ENCODE results near the gene MYADML2. TPM values are rescaled to one million over a fixed set of nuclear protein-coding genes. Genes with fewer than 3 reads are reported as not detected.

MYADML2 gene
- total RNA-seq, 1 experiment from 2014 or later: 0.46 TPM

DNA sequence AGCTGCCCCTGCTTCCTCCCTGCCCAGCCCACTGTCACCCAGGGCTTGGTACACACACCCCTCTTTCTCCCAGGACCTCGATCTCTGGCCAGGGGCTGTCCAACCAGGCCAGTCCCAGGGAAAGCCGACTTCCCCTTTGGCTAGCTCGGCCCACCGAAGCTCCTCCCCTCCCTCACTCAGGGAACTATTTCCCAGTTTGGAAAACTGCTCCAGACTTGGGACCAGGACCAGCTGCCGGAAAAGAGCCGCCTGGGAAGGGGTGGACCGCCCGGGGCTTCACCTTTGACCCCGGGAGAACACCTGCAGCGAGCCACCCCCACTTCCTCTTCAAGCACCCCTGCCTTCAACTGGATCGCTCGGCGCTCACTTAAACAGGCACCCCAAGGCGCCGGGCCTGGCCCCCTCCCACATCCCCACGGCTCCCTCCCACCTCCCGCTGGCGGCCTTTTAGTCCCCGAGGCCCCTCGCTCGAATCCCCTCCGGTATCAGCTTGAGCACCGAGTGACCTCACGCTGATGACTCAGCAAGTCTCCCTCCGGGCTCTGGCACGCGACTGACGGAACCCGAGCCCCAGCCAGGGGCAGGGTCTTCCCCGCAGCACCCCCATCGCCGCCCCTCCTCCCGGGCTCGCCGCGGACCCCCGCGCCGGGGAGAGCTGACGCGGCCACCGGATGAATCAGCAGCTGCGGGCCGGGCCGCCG is 20.4 kb downstream of the MYADML2 start:
- ChIA-PET CTCF (interaction anchor here (0.5 to 3.9 kb wide), 9 partner anchors 33 to 172 kb away, joined by 3 to 21 read pairs (median 7); partner anchors contain the start of genes CENPX, DCXR, LRRC45 and NOTUM), POLR2A (interaction anchor here (0.6 to 2.7 kb wide), 5 partner anchors 9 to 57 kb away, joined by 3 to 11 read pairs (median 4); partner anchors contain the start of gene SIRT7)
- Mint-ChIP-seq H3K9me3 (no peaks in the 10 kb centered on the region), H3K27me3 (ENCODE audit: low read depth) (peaks cover 3% of the 10 kb centered on the region; the same call in 1 of the 2 replicates), H3K4me3 (peak overlapping the region; percentile 75), H3K27ac (peak overlapping the region; percentile 89), H3K36me3 (peaks cover 6% of the 10 kb centered on the region), H3K4me1 (peaks cover 29% of the 10 kb centered on the region)
- DNase-seq (ENCODE audit: low spot score) (peak; percentile 65), ATAC-seq (peak; percentile 4; the same call in 1 of the 2 replicates)
- TF ChIP-seq ZNF423 (CRISPR knock-in tag; IDR thresholded peaks at IDR 0.05): peak; percentile 92
- TF ChIP-seq, protein P1, sequence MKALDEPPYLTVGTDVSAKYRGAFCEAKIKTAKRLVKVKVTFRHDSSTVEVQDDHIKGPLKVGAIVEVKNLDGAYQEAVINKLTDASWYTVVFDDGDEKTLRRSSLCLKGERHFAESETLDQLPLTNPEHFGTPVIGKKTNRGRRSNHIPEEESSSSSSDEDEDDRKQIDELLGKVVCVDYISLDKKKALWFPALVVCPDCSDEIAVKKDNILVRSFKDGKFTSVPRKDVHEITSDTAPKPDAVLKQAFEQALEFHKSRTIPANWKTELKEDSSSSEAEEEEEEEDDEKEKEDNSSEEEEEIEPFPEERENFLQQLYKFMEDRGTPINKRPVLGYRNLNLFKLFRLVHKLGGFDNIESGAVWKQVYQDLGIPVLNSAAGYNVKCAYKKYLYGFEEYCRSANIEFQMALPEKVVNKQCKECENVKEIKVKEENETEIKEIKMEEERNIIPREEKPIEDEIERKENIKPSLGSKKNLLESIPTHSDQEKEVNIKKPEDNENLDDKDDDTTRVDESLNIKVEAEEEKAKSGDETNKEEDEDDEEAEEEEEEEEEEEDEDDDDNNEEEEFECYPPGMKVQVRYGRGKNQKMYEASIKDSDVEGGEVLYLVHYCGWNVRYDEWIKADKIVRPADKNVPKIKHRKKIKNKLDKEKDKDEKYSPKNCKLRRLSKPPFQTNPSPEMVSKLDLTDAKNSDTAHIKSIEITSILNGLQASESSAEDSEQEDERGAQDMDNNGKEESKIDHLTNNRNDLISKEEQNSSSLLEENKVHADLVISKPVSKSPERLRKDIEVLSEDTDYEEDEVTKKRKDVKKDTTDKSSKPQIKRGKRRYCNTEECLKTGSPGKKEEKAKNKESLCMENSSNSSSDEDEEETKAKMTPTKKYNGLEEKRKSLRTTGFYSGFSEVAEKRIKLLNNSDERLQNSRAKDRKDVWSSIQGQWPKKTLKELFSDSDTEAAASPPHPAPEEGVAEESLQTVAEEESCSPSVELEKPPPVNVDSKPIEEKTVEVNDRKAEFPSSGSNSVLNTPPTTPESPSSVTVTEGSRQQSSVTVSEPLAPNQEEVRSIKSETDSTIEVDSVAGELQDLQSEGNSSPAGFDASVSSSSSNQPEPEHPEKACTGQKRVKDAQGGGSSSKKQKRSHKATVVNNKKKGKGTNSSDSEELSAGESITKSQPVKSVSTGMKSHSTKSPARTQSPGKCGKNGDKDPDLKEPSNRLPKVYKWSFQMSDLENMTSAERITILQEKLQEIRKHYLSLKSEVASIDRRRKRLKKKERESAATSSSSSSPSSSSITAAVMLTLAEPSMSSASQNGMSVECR (CRISPR knock-in tag; IDR thresholded peaks at IDR 0.05; ENCODE audit: borderline replicate concordance): peak; percentile 13; the same call in 1 of the 2 replicates
- no peak for TF ChIP-seq ZNF671 (CRISPR knock-in tag; IDR thresholded peaks at IDR 0.05)
- peak; percentile 26; the same call in 1 of the 2 replicates for TF ChIP-seq KAT7 (CRISPR knock-in tag; IDR thresholded peaks at IDR 0.05; ENCODE audit: borderline replicate concordance)
- TF ChIP-seq, protein P2, sequence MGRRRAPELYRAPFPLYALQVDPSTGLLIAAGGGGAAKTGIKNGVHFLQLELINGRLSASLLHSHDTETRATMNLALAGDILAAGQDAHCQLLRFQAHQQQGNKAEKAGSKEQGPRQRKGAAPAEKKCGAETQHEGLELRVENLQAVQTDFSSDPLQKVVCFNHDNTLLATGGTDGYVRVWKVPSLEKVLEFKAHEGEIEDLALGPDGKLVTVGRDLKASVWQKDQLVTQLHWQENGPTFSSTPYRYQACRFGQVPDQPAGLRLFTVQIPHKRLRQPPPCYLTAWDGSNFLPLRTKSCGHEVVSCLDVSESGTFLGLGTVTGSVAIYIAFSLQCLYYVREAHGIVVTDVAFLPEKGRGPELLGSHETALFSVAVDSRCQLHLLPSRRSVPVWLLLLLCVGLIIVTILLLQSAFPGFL (CRISPR knock-in tag; IDR thresholded peaks at IDR 0.05; ENCODE audit: borderline replicate concordance): no peak; the same call in 1 of the 2 replicates
- peak; percentile 31; the same call in 1 of the 2 replicates for TF ChIP-seq GABPB1 (CRISPR knock-in tag; IDR thresholded peaks at IDR 0.05)

DNA sequence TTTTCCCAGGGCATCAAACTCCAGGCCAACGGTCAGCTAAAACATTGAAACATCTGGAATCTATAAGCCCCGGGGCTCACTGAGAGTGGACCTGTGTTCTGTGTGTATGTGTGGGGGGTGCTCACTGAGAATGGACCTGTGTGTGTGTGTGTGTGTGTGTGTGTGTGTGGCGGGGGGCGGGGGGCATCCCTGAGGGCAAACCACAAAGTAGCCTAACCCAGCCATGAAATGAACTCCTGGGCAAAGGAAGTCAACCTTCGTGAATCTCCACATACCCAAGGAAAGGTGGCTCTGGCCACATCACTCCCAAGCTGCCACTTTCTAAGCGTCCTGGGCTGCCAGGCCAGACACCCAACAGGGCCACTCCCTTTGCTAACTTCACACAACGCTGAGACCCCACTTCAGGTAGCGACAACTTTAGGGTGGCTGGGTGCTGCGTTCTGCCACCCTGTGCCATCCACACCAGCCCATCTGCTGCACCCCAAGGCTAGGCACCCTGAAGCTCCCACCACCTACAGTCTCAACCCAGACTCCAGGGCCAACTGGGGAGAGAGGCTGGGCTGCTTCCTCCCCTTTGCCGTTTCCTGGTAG is 21.1 kb downstream of the MYADML2 start:
- peaks cover 29% of the 10 kb centered on the region for H3K4me1 Mint-ChIP-seq
- DNase-seq (ENCODE audit: low spot score): no peak
- ChIA-PET CTCF (interaction anchor here (0.5 to 3.9 kb wide), 9 partner anchors 18 to 112 kb away, joined by 3 to 21 read pairs (median 7); partner anchors contain the start of genes CENPX, DCXR, LRRC45 and RAC3), POLR2A (interaction anchor here (0.9 to 2.7 kb wide), 4 partner anchors 9 to 56 kb away, joined by 3 to 11 read pairs (median 6); partner anchors contain the start of gene SIRT7)
- peaks cover 3% of the 10 kb centered on the region; the same call in 1 of the 2 replicates for H3K27me3 Mint-ChIP-seq (ENCODE audit: low read depth)
- H3K4me3 Mint-ChIP-seq: peak overlapping the region; percentile 75
- peaks cover 10% of the 10 kb centered on the region for H3K36me3 Mint-ChIP-seq
- no peaks in the 10 kb centered on the region for H3K9me3 Mint-ChIP-seq
- H3K27ac Mint-ChIP-seq: peak overlapping the region; percentile 89
- ATAC-seq: no peak
- TF ChIP-seq, protein P3, sequence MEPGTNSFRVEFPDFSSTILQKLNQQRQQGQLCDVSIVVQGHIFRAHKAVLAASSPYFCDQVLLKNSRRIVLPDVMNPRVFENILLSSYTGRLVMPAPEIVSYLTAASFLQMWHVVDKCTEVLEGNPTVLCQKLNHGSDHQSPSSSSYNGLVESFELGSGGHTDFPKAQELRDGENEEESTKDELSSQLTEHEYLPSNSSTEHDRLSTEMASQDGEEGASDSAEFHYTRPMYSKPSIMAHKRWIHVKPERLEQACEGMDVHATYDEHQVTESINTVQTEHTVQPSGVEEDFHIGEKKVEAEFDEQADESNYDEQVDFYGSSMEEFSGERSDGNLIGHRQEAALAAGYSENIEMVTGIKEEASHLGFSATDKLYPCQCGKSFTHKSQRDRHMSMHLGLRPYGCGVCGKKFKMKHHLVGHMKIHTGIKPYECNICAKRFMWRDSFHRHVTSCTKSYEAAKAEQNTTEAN (CRISPR knock-in tag; IDR thresholded peaks at IDR 0.05): no peak
- TF ChIP-seq, protein P4, sequence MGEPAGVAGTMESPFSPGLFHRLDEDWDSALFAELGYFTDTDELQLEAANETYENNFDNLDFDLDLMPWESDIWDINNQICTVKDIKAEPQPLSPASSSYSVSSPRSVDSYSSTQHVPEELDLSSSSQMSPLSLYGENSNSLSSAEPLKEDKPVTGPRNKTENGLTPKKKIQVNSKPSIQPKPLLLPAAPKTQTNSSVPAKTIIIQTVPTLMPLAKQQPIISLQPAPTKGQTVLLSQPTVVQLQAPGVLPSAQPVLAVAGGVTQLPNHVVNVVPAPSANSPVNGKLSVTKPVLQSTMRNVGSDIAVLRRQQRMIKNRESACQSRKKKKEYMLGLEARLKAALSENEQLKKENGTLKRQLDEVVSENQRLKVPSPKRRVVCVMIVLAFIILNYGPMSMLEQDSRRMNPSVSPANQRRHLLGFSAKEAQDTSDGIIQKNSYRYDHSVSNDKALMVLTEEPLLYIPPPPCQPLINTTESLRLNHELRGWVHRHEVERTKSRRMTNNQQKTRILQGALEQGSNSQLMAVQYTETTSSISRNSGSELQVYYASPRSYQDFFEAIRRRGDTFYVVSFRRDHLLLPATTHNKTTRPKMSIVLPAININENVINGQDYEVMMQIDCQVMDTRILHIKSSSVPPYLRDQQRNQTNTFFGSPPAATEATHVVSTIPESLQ (CRISPR knock-in tag; IDR thresholded peaks at IDR 0.05): no peak
- no peak for TF ChIP-seq FOXP1 (CRISPR knock-in tag; IDR thresholded peaks at IDR 0.05; ENCODE audit: borderline replicate concordance)
- no peak for TF ChIP-seq FOXK1 (CRISPR knock-in tag; IDR thresholded peaks at IDR 0.05)
- no peak for TF ChIP-seq SMAD4 (CRISPR knock-in tag; IDR thresholded peaks at IDR 0.05)
- TF ChIP-seq TCF7 (CRISPR knock-in tag; IDR thresholded peaks at IDR 0.05; ENCODE audit: low read depth): no peak
- no peak for TF ChIP-seq NR3C1 (CRISPR knock-in tag; conservative IDR thresholded peaks at IDR 0.05; ENCODE audit: low read depth)
- TF ChIP-seq, protein P5, sequence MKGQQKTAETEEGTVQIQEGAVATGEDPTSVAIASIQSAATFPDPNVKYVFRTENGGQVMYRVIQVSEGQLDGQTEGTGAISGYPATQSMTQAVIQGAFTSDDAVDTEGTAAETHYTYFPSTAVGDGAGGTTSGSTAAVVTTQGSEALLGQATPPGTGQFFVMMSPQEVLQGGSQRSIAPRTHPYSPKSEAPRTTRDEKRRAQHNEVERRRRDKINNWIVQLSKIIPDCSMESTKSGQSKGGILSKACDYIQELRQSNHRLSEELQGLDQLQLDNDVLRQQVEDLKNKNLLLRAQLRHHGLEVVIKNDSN (CRISPR knock-in tag; IDR thresholded peaks at IDR 0.05): no peak
- no peak for TF ChIP-seq RELA (CRISPR knock-in tag; IDR thresholded peaks at IDR 0.05; ENCODE audit: borderline replicate concordance)
- TF ChIP-seq, protein P6, sequence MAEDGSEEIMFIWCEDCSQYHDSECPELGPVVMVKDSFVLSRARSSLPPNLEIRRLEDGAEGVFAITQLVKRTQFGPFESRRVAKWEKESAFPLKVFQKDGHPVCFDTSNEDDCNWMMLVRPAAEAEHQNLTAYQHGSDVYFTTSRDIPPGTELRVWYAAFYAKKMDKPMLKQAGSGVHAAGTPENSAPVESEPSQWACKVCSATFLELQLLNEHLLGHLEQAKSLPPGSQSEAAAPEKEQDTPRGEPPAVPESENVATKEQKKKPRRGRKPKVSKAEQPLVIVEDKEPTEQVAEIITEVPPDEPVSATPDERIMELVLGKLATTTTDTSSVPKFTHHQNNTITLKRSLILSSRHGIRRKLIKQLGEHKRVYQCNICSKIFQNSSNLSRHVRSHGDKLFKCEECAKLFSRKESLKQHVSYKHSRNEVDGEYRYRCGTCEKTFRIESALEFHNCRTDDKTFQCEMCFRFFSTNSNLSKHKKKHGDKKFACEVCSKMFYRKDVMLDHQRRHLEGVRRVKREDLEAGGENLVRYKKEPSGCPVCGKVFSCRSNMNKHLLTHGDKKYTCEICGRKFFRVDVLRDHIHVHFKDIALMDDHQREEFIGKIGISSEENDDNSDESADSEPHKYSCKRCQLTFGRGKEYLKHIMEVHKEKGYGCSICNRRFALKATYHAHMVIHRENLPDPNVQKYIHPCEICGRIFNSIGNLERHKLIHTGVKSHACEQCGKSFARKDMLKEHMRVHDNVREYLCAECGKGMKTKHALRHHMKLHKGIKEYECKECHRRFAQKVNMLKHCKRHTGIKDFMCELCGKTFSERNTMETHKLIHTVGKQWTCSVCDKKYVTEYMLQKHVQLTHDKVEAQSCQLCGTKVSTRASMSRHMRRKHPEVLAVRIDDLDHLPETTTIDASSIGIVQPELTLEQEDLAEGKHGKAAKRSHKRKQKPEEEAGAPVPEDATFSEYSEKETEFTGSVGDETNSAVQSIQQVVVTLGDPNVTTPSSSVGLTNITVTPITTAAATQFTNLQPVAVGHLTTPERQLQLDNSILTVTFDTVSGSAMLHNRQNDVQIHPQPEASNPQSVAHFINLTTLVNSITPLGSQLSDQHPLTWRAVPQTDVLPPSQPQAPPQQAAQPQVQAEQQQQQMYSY (CRISPR knock-in tag; IDR thresholded peaks at IDR 0.05): no peak
- no peak for TF ChIP-seq IRF2 (CRISPR knock-in tag; IDR thresholded peaks at IDR 0.05; ENCODE audit: borderline replicate concordance, low read depth)
- no peak for TF ChIP-seq RORB (CRISPR knock-in tag; IDR thresholded peaks at IDR 0.05)
- TF ChIP-seq ZNF396 (CRISPR knock-in tag; IDR thresholded peaks at IDR 0.05; ENCODE audit: borderline replicate concordance): no peak
